GM18867 (cell line): Measurements from ENCODE around the gene HOATZ.

Source experiments
- ATAC-seq: cut with Tn5 transposase; IDR thresholded peaks from one replicate; pipeline ENCODE4 v1.9.1; 2021; ENCODE audit warnings: mild to moderate bottlenecking, moderate library complexity; ENCODE audit not compliant: unreplicated experiment

HOATZ gene

GRCh38 chr11:111574373-111575225 lies 60.0 kb downstream of the HOATZ start:
- peak; percentile 59 for ATAC-seq

GRCh38 chr11:111575740-111576139 lies 61.2 kb downstream of the HOATZ start:
- no peak for ATAC-seq

- ATAC-seq = no peak
Observed at GRCh38 chr11:111577821-111578220, 63.2 kb downstream of the HOATZ start.

- no peak for ATAC-seq
Observed at GRCh38 chr11:111581341-111581740, 66.8 kb downstream of the HOATZ start.

GRCh38 chr11:111582163-111582562 lies 67.6 kb downstream of the HOATZ start:
- no peak for ATAC-seq

GRCh38 chr11:111582881-111583280 lies 68.3 kb downstream of the HOATZ start:
- no peak for ATAC-seq

GRCh38 chr11:111585371-111585770 lies 70.8 kb downstream of the HOATZ start:
- no peak for ATAC-seq

- no peak for ATAC-seq
Observed at GRCh38 chr11:111586388-111586831, 71.8 kb downstream of the HOATZ start.
